CD14-positive monocyte (primary cell): Measurements from ENCODE around the gene WASHC4. TPM values are rescaled to one million over a fixed set of nuclear protein-coding genes. Genes with fewer than 3 reads are reported as not detected.

Experiments
- DNase-seq, 3 donors: peaks; one replicate each; pipeline ENCODE4 v3.0.0-alpha.2; 2011 to 2022
- H2AFZ ChIP-seq: 2 replicates; pipeline ENCODE4 v1.6.0; 2012; ENCODE audit warnings: mild to moderate bottlenecking, low read depth, low read length, inconsistent platforms; ENCODE audit not compliant: insufficient read depth, poor library complexity, severe bottlenecking
- H3K27ac ChIP-seq, 2 donors: 1 replicate in 1 of 2; 2 replicates in 1 of 2; pipeline ENCODE4 v1.5.1; 2012 to 2013; ENCODE audit warnings: low read length in 2 of 2, control low read depth in 1 of 2, inconsistent platforms in 1 of 2, low read depth in 1 of 2, mild to moderate bottlenecking in 1 of 2
- H3K27me3 ChIP-seq, 2 donors: one replicate each; pipeline versions ENCODE4 v1.6.0 to v1.6.1; 2011 to 2013; ENCODE audit warnings: low read length in 2 of 2; ENCODE audit not compliant: control insufficient read depth in 2 of 2, insufficient read depth in 2 of 2
- H3K36me3 ChIP-seq, 2 donors: replicated peaks in 1 of 2; 1 replicate in 1 of 2; 2 replicates in 1 of 2; pipeline versions ENCODE4 v1.5.1 to v1.6.1; 2012 to 2013; ENCODE audit warnings: low read length in 2 of 2, control low read depth in 1 of 2, inconsistent platforms in 1 of 2, mild to moderate bottlenecking in 1 of 2; ENCODE audit not compliant: insufficient read depth in 2 of 2, control insufficient read depth in 1 of 2
- H3K4me1 ChIP-seq, 2 donors: 1 replicate in 1 of 2; 2 replicates in 1 of 2; pipeline versions ENCODE4 v1.5.1 to v1.6.1; 2012 to 2013; ENCODE audit warnings: low read length in 2 of 2, control low read depth in 1 of 2, inconsistent platforms in 1 of 2, mild to moderate bottlenecking in 1 of 2, moderate library complexity in 1 of 2; ENCODE audit not compliant: insufficient read depth in 2 of 2, control insufficient read depth in 1 of 2
- H3K4me2 ChIP-seq: replicated peaks from 2 replicates; pipeline ENCODE3; 2012; ENCODE audit warnings: low read length, moderate library complexity, mild to moderate bottlenecking; ENCODE audit not compliant: poor library complexity, severe bottlenecking; ENCODE audit errors: extremely low read depth
- H3K4me3 ChIP-seq, 3 experiments: fragments of 200-600 bp in 1 of 3; sonication (generic) in 1 of 3; replicated peaks in 1 of 3; 1 replicate in 2 of 3; 2 replicates in 1 of 3; pipeline ENCODE4 v1.5.1; 2011 to 2013; ENCODE audit warnings: low read length in 3 of 3, mild to moderate bottlenecking in 3 of 3, control low read depth in 2 of 3, low read depth in 2 of 3, inconsistent platforms in 1 of 3, moderate library complexity in 1 of 3
- H3K79me2 ChIP-seq: 2 replicates; pipeline ENCODE4 v1.6.0; 2012; ENCODE audit warnings: mild to moderate bottlenecking, control low read depth, inconsistent platforms, low read length, moderate library complexity; ENCODE audit not compliant: insufficient read depth
- H3K9ac ChIP-seq: 2 replicates; pipeline ENCODE4 v1.6.0; 2017; ENCODE audit warnings: low read length, mild to moderate bottlenecking; ENCODE audit not compliant: insufficient read depth, poor library complexity, severe bottlenecking
- H3K9me3 ChIP-seq, 2 donors: replicated peaks in 1 of 2; 1 replicate in 1 of 2; 2 replicates in 1 of 2; pipeline versions ENCODE4 v1.5.1 to v1.6.1; 2012 to 2013; ENCODE audit warnings: low read length in 2 of 2, control low read depth in 1 of 2; ENCODE audit not compliant: control insufficient read depth in 1 of 2, insufficient read depth in 1 of 2
- H4K20me1 ChIP-seq: 2 replicates; pipeline ENCODE4 v1.6.0; 2012; ENCODE audit warnings: mild to moderate bottlenecking, low read length, control low read depth, moderate library complexity; ENCODE audit not compliant: insufficient read depth
- H3K27ac Mint-ChIP-seq, 7 donors: one replicate each; pipeline ENCODE4 v1.8.0; 2020; ENCODE audit warnings: mild to moderate bottlenecking in 7 of 7, mixed read lengths in 7 of 7, moderate library complexity in 6 of 7, inconsistent platforms in 2 of 7
- H3K27me3 Mint-ChIP-seq, 3 donors: one replicate each; pipeline ENCODE4 v1.8.0; 2021 to 2022; ENCODE audit warnings: low read depth in 3 of 3, mild to moderate bottlenecking in 3 of 3, mixed read lengths in 3 of 3, moderate library complexity in 3 of 3, inconsistent platforms in 1 of 3
- H3K36me3 Mint-ChIP-seq, 2 donors: one replicate each; pipeline ENCODE4 v1.8.0; 2020; ENCODE audit warnings: mixed read lengths in 2 of 2, inconsistent platforms in 1 of 2, mild to moderate bottlenecking in 1 of 2
- H3K4me1 Mint-ChIP-seq: one replicate; pipeline ENCODE4 v1.8.0; 2020; ENCODE audit warnings: mild to moderate bottlenecking, mixed read lengths
- H3K4me3 Mint-ChIP-seq, 2 donors: one replicate each; pipeline ENCODE4 v1.8.0; 2020; ENCODE audit warnings: mild to moderate bottlenecking in 2 of 2, mixed read lengths in 2 of 2, moderate library complexity in 1 of 2
- H3K9me3 Mint-ChIP-seq, 7 donors: one replicate each; pipeline ENCODE4 v1.8.0; 2020 to 2022; ENCODE audit warnings: mixed read lengths in 7 of 7, mild to moderate bottlenecking in 6 of 7, moderate library complexity in 6 of 7, inconsistent platforms in 2 of 7
- CTCF ChIP-seq: fragments of 200-600 bp; IDR thresholded peaks from one replicate; pipeline ENCODE4 v1.8.0; 2022; ENCODE audit warnings: antibody characterized with exemption, mild to moderate bottlenecking
- WGBS: methylation state at CpG from one replicate; pipeline ENCODE4 v1.1.5; 2013; ENCODE audit warnings: missing lambda C conversion rate; ENCODE audit not compliant: insufficient coverage; 5-methylcytosine and 5-hydroxymethylcytosine counted together
- intact Hi-C, 2 donors: fragments of 100-400 bp; cut with micrococcal nuclease; formaldehyde crosslinking; loops; one replicate each; pipeline versions ENCODE4 v1.15.0 to v1.15.1; 2023
- polyA plus RNA-seq, 3 donors: library from polyadenylated mRNA; depleted of rRNA in 1 of 3; unstranded in 2 of 3; stranded (reverse) in 1 of 3; fragments of 300-500 nt in 2 of 3; fragments of >200 nt in 1 of 3; fragmentation: Illumina TruSeq in 2 of 3; gene quantifications; 1 replicate in 2 of 3; 2 replicates in 1 of 3; pipeline ENCODE4 v1.2.3, GENCODE V29; 2012 to 2021

Gene WASHC4
- polyA plus RNA-seq, 3 donors, result 62.6 to 95.3 (median 69.0) TPM

DNA sequence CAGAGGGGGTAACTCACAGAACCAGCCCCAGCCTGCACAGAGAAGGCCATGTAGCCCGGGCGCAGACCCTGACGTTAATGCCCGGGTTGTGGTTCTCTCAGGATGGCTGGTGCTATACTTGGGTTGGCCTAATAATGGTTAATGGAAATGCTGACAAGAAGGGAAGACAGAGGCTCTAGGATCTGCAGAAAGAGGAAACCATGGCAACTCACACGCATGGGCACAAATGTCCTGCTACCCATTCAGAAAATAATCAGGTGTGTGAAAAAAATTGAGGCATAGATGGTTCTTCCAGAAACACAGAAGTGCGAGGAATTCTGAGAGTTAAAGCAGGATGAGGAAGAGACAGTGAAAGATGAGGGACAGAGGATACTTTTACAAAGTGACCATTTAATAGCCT lies 94.7 kb downstream of the WASHC4 start:
- no peaks in the 10 kb centered on the region for H3K27me3 ChIP-seq
- Mint-ChIP-seq H3K9me3 (no peaks in the 10 kb centered on the region), H3K4me3 (no peak overlapping the region), H3K36me3 (peaks cover 47 to 63% of the 10 kb centered on the region in 2 donors), H3K27me3 (peaks cover 0 to 5% (median 4%) of the 10 kb centered on the region in 3 donors), H3K27ac (no peak overlapping the region), H3K4me1 (peaks cover 7% of the 10 kb centered on the region)
- H3K4me3 ChIP-seq, result no peak overlapping the region
- 96% methylated on average over 5 of the region's 6 CpGs for WGBS
- H3K4me1 ChIP-seq, result no peaks in the 10 kb centered on the region
- no peak overlapping the region for H3K4me2 ChIP-seq
- H2AFZ ChIP-seq, result no peak overlapping the region
- peaks cover 19% of the 10 kb centered on the region for H4K20me1 ChIP-seq
- H3K27ac ChIP-seq, result no peak overlapping the region
- no peak for TF ChIP-seq CTCF
- intact Hi-C loops, result no loop called here
- no peak overlapping the region for H3K9ac ChIP-seq
- no peak for DNase-seq
- H3K79me2 ChIP-seq, result no peaks in the 10 kb centered on the region
- H3K36me3 ChIP-seq, result peaks cover 41 to 74% of the 10 kb centered on the region in 2 donors
- H3K9me3 ChIP-seq, result no peaks in the 10 kb centered on the region

DNA sequence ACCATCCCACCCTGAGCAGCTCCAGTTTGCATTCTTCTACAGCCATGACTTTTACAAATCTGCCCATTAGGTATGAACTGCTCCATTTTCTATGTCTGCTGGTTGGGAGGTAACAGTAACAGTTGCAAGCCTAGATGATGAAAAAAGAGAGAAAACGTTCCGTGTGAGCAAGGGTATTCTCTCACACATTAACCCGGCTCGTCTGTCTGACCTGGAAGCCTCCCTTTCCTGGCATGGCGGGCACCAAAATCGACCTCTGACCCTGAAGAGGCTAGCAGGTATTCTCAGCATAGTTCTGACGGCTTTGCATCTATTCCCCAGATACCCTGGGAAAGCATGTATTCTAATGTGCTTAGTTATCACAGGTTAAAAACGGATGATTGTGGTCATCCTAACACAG lies 96.6 kb downstream of the WASHC4 start:
- peaks cover 48 to 78% of the 10 kb centered on the region in 2 donors for H3K36me3 ChIP-seq

More for the DNA sequence above, 96.6 kb downstream of the WASHC4 start:
- Histone ChIP-seq H3K4me1 (no peaks in the 10 kb centered on the region), H3K9ac (no peak overlapping the region), H2AFZ (no peak overlapping the region), H4K20me1 (no peaks in the 10 kb centered on the region), H3K79me2 (no peaks in the 10 kb centered on the region), H3K9me3 (no peaks in the 10 kb centered on the region), H3K4me3 (no peak overlapping the region), H3K4me2 (no peak overlapping the region), H3K27me3 (no peaks in the 10 kb centered on the region), H3K27ac (no peak overlapping the region)
- DNase-seq, result no peak
- no peaks in the 10 kb centered on the region for H3K9me3 Mint-ChIP-seq
- peaks cover 62 to 77% of the 10 kb centered on the region in 2 donors for H3K36me3 Mint-ChIP-seq
- 94% methylated on average over 6 of the region's 8 CpGs for WGBS
- H3K4me1 Mint-ChIP-seq, result peaks cover under 1% of the 10 kb centered on the region
- no peak overlapping the region for H3K27ac Mint-ChIP-seq
- no peak for TF ChIP-seq CTCF
- intact Hi-C loops, result no loop called here
- H3K4me3 Mint-ChIP-seq, result no peak overlapping the region
- peaks cover 0 to 5% (median 4%) of the 10 kb centered on the region in 3 donors for H3K27me3 Mint-ChIP-seq
